K562 (cell line): ENCODE data around the gene MAST4. TPM values are rescaled to one million over a fixed set of nuclear protein-coding genes. Genes with fewer than 3 reads are reported as not detected.

Experiments used
- ATAC-seq: fragments of 200-7000 bp; cut with Tn5 transposase; 3 replicates; pipeline ENCODE4 v1.9.1; 2020; ENCODE audit warnings: moderate library complexity
- BruUV-seq: library from RNA; stranded (reverse); fragments of 400-500 nt; replicated peaks from 2 replicates; lab custom pipeline; 2021; lab: Mats Ljungman, UMichigan
- CTCF ChIA-PET: fragments of 300-600 bp; formaldehyde crosslinking; extraction: SDS; loops from one replicate; lab custom pipeline; 2021; ENCODE audit warnings: low intra/inter-chr PET ratio; lab: Yijun Ruan, JAX
- POLR2A ChIA-PET: fragments of 300-600, 350-650 bp; sonication (Branson Sonifier 250); formaldehyde crosslinking; extraction: SDS; loops from one replicate; lab custom pipeline; 2021; ENCODE audit warnings: antibody characterized with exemption, inconsistent platforms; lab: Yijun Ruan, JAX
- DNase-seq, 4 experiments: peaks; one replicate each; pipeline versions ENCODE4 v3.0.0 to v3.0.0-alpha.2; 2011 to 2018; ENCODE audit warnings: low spot score in 3 of 4, mixed read lengths in 3 of 4; ENCODE audit errors: extremely low read depth in 1 of 4
- FAIRE-seq: peaks from 2 replicates; lab custom pipeline; 2011; peaks lifted over from hg19 to GRCh38; lab: Jason Lieb, UNC
- H2AFZ ChIP-seq: 2 replicates; pipeline ENCODE4 v1.6.0; 2011; ENCODE audit warnings: low read depth, low read length, control low read depth, inconsistent platforms
- H3K27ac ChIP-seq: fragments of 200-600 bp; 3 replicates; pipeline ENCODE4 v1.8.0; 2011; ENCODE audit warnings: low read depth, mild to moderate bottlenecking, control low read depth, inconsistent platforms, low read length, moderate library complexity, mixed read lengths; ENCODE audit errors: extremely low read depth
- H3K27me3 ChIP-seq, 2 experiments: fragments of 300-600 bp in 1 of 2; 2 replicates in 1 of 2; 3 replicates in 1 of 2; pipeline versions ENCODE4 v1.6.0 to v1.8.0; 2011; ENCODE audit warnings: inconsistent platforms in 2 of 2, low read length in 2 of 2, mild to moderate bottlenecking in 1 of 2, mixed read lengths in 1 of 2, moderate library complexity in 1 of 2; ENCODE audit not compliant: control insufficient read depth in 2 of 2, insufficient read depth in 2 of 2
- H3K36me3 ChIP-seq: fragments of 300-600 bp; 3 replicates; pipeline ENCODE4 v1.8.0; 2011; ENCODE audit warnings: mild to moderate bottlenecking, low read length, inconsistent platforms; ENCODE audit not compliant: control insufficient read depth, insufficient read depth
- H3K4me1 ChIP-seq, 2 experiments: fragments of 200-600 bp in 1 of 2; replicated peaks in 1 of 2; 2 replicates in 1 of 2; 3 replicates in 1 of 2; pipeline versions ENCODE4 v1.5.1 to v1.8.0; 2011; ENCODE audit warnings: inconsistent platforms in 2 of 2, low read length in 2 of 2, mild to moderate bottlenecking in 1 of 2, mixed read lengths in 1 of 2, moderate library complexity in 1 of 2; ENCODE audit not compliant: control insufficient read depth in 2 of 2, insufficient read depth in 2 of 2
- H3K4me2 ChIP-seq: 2 replicates; pipeline ENCODE4 v1.6.1; 2011; ENCODE audit warnings: low read length, control low read depth, inconsistent platforms, mixed read lengths; ENCODE audit not compliant: insufficient read depth
- H3K4me3 ChIP-seq: fragments of 200-600 bp; sonication (generic), shearing (Covaris generic); 2 replicates; pipeline ENCODE4 v1.5.1; 2016; ENCODE audit warnings: control low read depth, inconsistent platforms
- H3K79me2 ChIP-seq: fragments of 200-600 bp; 3 replicates; pipeline ENCODE4 v1.8.0; 2011; ENCODE audit warnings: low read length, inconsistent platforms; ENCODE audit not compliant: control insufficient read depth, insufficient read depth
- H3K9ac ChIP-seq, 2 experiments: 2 replicates each; pipeline versions ENCODE4 v1.6.0 to v1.6.1; 2011; ENCODE audit warnings: low read depth in 2 of 2, low read length in 2 of 2, control low read depth in 1 of 2, inconsistent platforms in 1 of 2, mild to moderate bottlenecking in 1 of 2, mixed read lengths in 1 of 2; ENCODE audit not compliant: insufficient read depth in 1 of 2
- H3K9me1 ChIP-seq: one replicate; pipeline ENCODE4 v1.6.0; 2011; ENCODE audit warnings: inconsistent platforms, mild to moderate bottlenecking, low read length, moderate library complexity; ENCODE audit not compliant: control insufficient read depth, insufficient read depth
- H3K9me3 ChIP-seq: replicated peaks from 2 replicates; pipeline ENCODE4 v1.5.1; 2011; ENCODE audit warnings: low read depth, low read length, inconsistent platforms; ENCODE audit not compliant: control insufficient read depth, insufficient read depth
- H4K20me1 ChIP-seq: replicated peaks from 2 replicates; pipeline ENCODE4 v1.6.1; 2011; ENCODE audit warnings: low read length, inconsistent platforms, mixed read lengths; ENCODE audit not compliant: control insufficient read depth, insufficient read depth
- CEBPZ ChIP-seq: fragments of 150-350 bp; IDR thresholded peaks from 2 replicates; pipeline ENCODE4 v1.6.1; 2014; ENCODE audit warnings: low read depth, mild to moderate bottlenecking, low read length, borderline replicate concordance
- POLR2A ChIP-seq: fragments of 450-650 bp; conservative IDR thresholded peaks from 2 replicates; pipeline ENCODE4 v1.6.1; 2016
- RAD51 ChIP-seq: fragments of 450-650 bp; IDR thresholded peaks from 2 replicates; pipeline ENCODE4 v1.7.1; 2016; ENCODE audit warnings: low read depth, mild to moderate bottlenecking, borderline replicate concordance
- RNF2 ChIP-seq: sonication (generic); IDR thresholded peaks from 2 replicates; pipeline ENCODE4 v1.6.1; 2016
- TCFL5 ChIP-seq: fragments of 250-450 bp; sonication (Bioruptor Pico); conservative IDR thresholded peaks from 2 replicates; pipeline ENCODE4 v1.6.1; 2021; ENCODE audit warnings: mild to moderate bottlenecking, moderate library complexity, matching md5 sums
- THAP7 ChIP-seq: fragments of 250-450 bp; sonication (Bioruptor Pico); IDR thresholded peaks from 2 replicates; pipeline ENCODE4 v1.5.0; 2021
- ZNF124 ChIP-seq: sonication (generic); formaldehyde crosslinking; IDR thresholded peaks from 2 replicates; pipeline ENCODE4 v1.8.1; 2022; ENCODE audit warnings: missing genetic modification reagents
- ZNF507 ChIP-seq: conservative IDR thresholded peaks from 2 replicates; pipeline ENCODE4 v1.6.1; 2017; ENCODE audit warnings: missing genetic modification characterization, missing compliant biosample characterization
- ZNF589 ChIP-seq: fragments of 200-800 bp; sonication (Bioruptor generic); IDR thresholded peaks from 2 replicates; pipeline ENCODE4 v1.6.1; 2016; ENCODE audit warnings: low read depth, missing genetic modification characterization, missing compliant biosample characterization
- ZNF707 ChIP-seq: fragments of 250-450 bp; sonication (Bioruptor Pico); conservative IDR thresholded peaks from 2 replicates; pipeline ENCODE4 v1.8.0; 2022; ENCODE audit warnings: inconsistent platforms, mild to moderate bottlenecking, moderate library complexity
- WGBS: fragments of 100-300 bp; shearing (Covaris generic); methylation state at CpG from one replicate; pipeline ENCODE4 v1.1.6; 2016; ENCODE audit warnings: low coverage, mixed read lengths; ENCODE audit not compliant: insufficient coverage; ENCODE audit errors: missing lambda C conversion rate; 5-methylcytosine and 5-hydroxymethylcytosine counted together
- in situ Hi-C: fragments of 300-500 bp; cut with MboI; formaldehyde crosslinking; loops from 4 replicates; pipeline ENCODE4 v1.15.0; 2018; ENCODE audit warnings: inconsistent platforms, mixed read lengths
- intact Hi-C: fragments of 100-400 bp; cut with micrococcal nuclease; formaldehyde crosslinking; loops from 2 replicates; pipeline ENCODE4 v1.14.2; 2022
- polyA plus RNA-seq, 8 experiments: library from polyadenylated mRNA; depleted of rRNA in 4 of 8; stranded (reverse) in 5 of 8; unstranded in 3 of 8; fragments of >200 nt; fragmentation: Nextera tagmentation in 2 of 8; fragmentation: Illumina TruSeq in 1 of 8; extraction: Ambion mirVana in 2 of 8; extraction: Trizol in 1 of 8; gene quantifications; 2 replicates each; pipeline versions ENCODE4 v1.2.1 to v1.2.3, GENCODE V29; 2011 to 2014; ENCODE audit warnings: inconsistent platforms in 1 of 8, missing spikeins in 1 of 8
- total RNA-seq, 7 experiments: library from RNA; depleted of rRNA in 6 of 7; stranded (reverse); fragments of >200 nt in 6 of 7; fragmentation: Illumina TruSeq in 2 of 7; extraction: Trizol in 2 of 7; gene quantifications; 2 replicates each; pipeline versions ENCODE4 v1.2.1 to v1.2.3, GENCODE V29; 2011 to 2021; ENCODE audit warnings: low replicate concordance in 1 of 7

Gene MAST4
- total and polyA plus RNA-seq, 9 of the 15 experiments (the other 6 are each of a cell fraction or from before 2014, with no cell fraction given): 0.88 to 10.1 (median 5.2) TPM

GRCh38 chr5:66608501-66608900 lies 12.3 kb downstream of the MAST4 start:
- no peak for ATAC-seq
- BruUV-seq: no TSS peak

GRCh38 chr5:66609615-66610014 lies 13.4 kb downstream of the MAST4 start:
- FAIRE-seq (no peak), DNase-seq (no peak), ATAC-seq (no peak)
- CTCF ChIA-PET: no interaction called here
- Histone ChIP-seq H4K20me1 (no peaks in the 10 kb centered on the region), H3K36me3 (no peaks in the 10 kb centered on the region), H3K4me3 (no peak overlapping the region), H3K9me1 (no peaks in the 10 kb centered on the region), H3K9me3 (no peaks in the 10 kb centered on the region), H3K27me3 (no peaks in the 10 kb centered on the region), H2AFZ (no peak overlapping the region), H3K9ac (no peak overlapping the region), H3K27ac (no peak overlapping the region), H3K79me2 (no peaks in the 10 kb centered on the region), H3K4me2 (no peak overlapping the region), H3K4me1 (no peaks in the 10 kb centered on the region)
- POLR2A ChIA-PET: no interaction called here
- in situ Hi-C loops: no loop called here
- intact Hi-C loops: no loop called here
- no TSS peak for BruUV-seq
- no peak for TF ChIP-seq TCFL5
- no peak for TF ChIP-seq ZNF124
- no peak for TF ChIP-seq CEBPZ
- no peak for TF ChIP-seq RAD51

More at GRCh38 chr5:66608501-66608900, 12.3 kb downstream of the MAST4 start:
- intact Hi-C loops (no loop called here), in situ Hi-C loops (no loop called here)
- no peak overlapping the region for H3K27ac ChIP-seq
- no peaks in the 10 kb centered on the region for H3K9me3 ChIP-seq
- H3K9me1 ChIP-seq: no peaks in the 10 kb centered on the region
- H3K4me1 ChIP-seq: no peaks in the 10 kb centered on the region
- POLR2A ChIA-PET: no interaction called here
- TF ChIP-seq ZNF589 (CRISPR knock-in tag) (no peak), POLR2A (no peak), ZNF707 (no peak), RNF2 (no peak), THAP7 (no peak), ZNF507 (no peak)
- CTCF ChIA-PET: no interaction called here
- no peaks in the 10 kb centered on the region for H3K36me3 ChIP-seq
- H2AFZ ChIP-seq: no peak overlapping the region
- DNase-seq: no peak
- H4K20me1 ChIP-seq: no peaks in the 10 kb centered on the region
- H3K79me2 ChIP-seq: no peaks in the 10 kb centered on the region
- H3K4me2 ChIP-seq: no peak overlapping the region
- no peak for FAIRE-seq
- H3K4me3 ChIP-seq: no peak overlapping the region
- no peaks in the 10 kb centered on the region for H3K27me3 ChIP-seq
- no peak overlapping the region for H3K9ac ChIP-seq
- WGBS: 3% methylated on average over 4 of the region's 6 CpGs
